Erythroblast (primary cell): ENCODE measurements around the gene SLC10A6.

Experiments used
- GATA1 ChIP-seq: IDR thresholded peaks from 2 replicates; pipeline ENCODE4 v1.6.1; 2011; ENCODE audit warnings: low read depth, mild to moderate bottlenecking, control low read depth, low read length, moderate library complexity
- POLR2A ChIP-seq: IDR thresholded peaks from 2 replicates; pipeline ENCODE4 v1.6.1; 2011; ENCODE audit warnings: mild to moderate bottlenecking, low read length

- no peak for TF ChIP-seq POLR2A
- no peak for TF ChIP-seq GATA1
Observed at GRCh38 chr4:86825511-86825910, 23.7 kb downstream of the SLC10A6 start.
